Measurements from ENCODE around the gene HDC. TPM values are rescaled to one million over a fixed set of nuclear protein-coding genes. Genes with fewer than 3 reads are reported as not detected.

The HDC gene
- total RNA-seq, 1 donor from 2014 or later: not detected

GRCh38 chr15:50244959-50245624, 20.4 kb downstream of the HDC start:
- H3K36me3 Mint-ChIP-seq (ENCODE audit: unreplicated experiment): no peaks in the 10 kb centered on the region
- H3K27me3 Mint-ChIP-seq (ENCODE audit: unreplicated experiment): peaks cover 2% of the 10 kb centered on the region
- no peaks in the 10 kb centered on the region for H3K9me3 Mint-ChIP-seq (ENCODE audit: unreplicated experiment)
- DNase-seq (ENCODE audit: extremely low spot score, unreplicated experiment): no peak
- TF ChIP-seq CTCF (IDR thresholded peaks at IDR 0.05): no peak
- no peak overlapping the region for H3K27ac Mint-ChIP-seq (ENCODE audit: unreplicated experiment)
- no peaks in the 10 kb centered on the region for H3K4me1 Mint-ChIP-seq (ENCODE audit: unreplicated experiment)
- H3K4me3 Mint-ChIP-seq (ENCODE audit: unreplicated experiment): no peak overlapping the region

- Mint-ChIP-seq H3K4me3 (ENCODE audit: unreplicated experiment) (no peak overlapping the region), H3K27me3 (ENCODE audit: unreplicated experiment) (no peaks in the 10 kb centered on the region), H3K36me3 (ENCODE audit: unreplicated experiment) (no peaks in the 10 kb centered on the region), H3K27ac (ENCODE audit: unreplicated experiment) (no peak overlapping the region), H3K9me3 (ENCODE audit: unreplicated experiment) (no peaks in the 10 kb centered on the region), H3K4me1 (ENCODE audit: unreplicated experiment) (no peaks in the 10 kb centered on the region)
- DNase-seq (ENCODE audit: extremely low spot score, unreplicated experiment): no peak
- TF ChIP-seq CTCF (IDR thresholded peaks at IDR 0.05): no peak
Observed at GRCh38 chr15:50244153-50244552, 21.4 kb downstream of the HDC start.

- Mint-ChIP-seq H3K9me3 (ENCODE audit: unreplicated experiment) (no peaks in the 10 kb centered on the region), H3K4me1 (ENCODE audit: unreplicated experiment) (no peaks in the 10 kb centered on the region), H3K36me3 (ENCODE audit: unreplicated experiment) (no peaks in the 10 kb centered on the region), H3K4me3 (ENCODE audit: unreplicated experiment) (no peak overlapping the region), H3K27ac (ENCODE audit: unreplicated experiment) (no peak overlapping the region), H3K27me3 (ENCODE audit: unreplicated experiment) (no peaks in the 10 kb centered on the region)
- no peak for DNase-seq (ENCODE audit: extremely low spot score, unreplicated experiment)
- TF ChIP-seq CTCF (IDR thresholded peaks at IDR 0.05): no peak
Observed at GRCh38 chr15:50241684-50242450, 23.7 kb downstream of the HDC start.

GRCh38 chr15:50238255-50238654, 27.3 kb downstream of the HDC start:
- H3K27ac Mint-ChIP-seq (ENCODE audit: unreplicated experiment): no peak overlapping the region
- TF ChIP-seq CTCF (IDR thresholded peaks at IDR 0.05): no peak

GRCh38 chr15:50236433-50236832, 29.1 kb downstream of the HDC start:
- Mint-ChIP-seq H3K9me3 (ENCODE audit: unreplicated experiment) (no peaks in the 10 kb centered on the region), H3K36me3 (ENCODE audit: unreplicated experiment) (no peaks in the 10 kb centered on the region), H3K27me3 (ENCODE audit: unreplicated experiment) (no peaks in the 10 kb centered on the region), H3K27ac (ENCODE audit: unreplicated experiment) (no peak overlapping the region), H3K4me1 (ENCODE audit: unreplicated experiment) (no peaks in the 10 kb centered on the region), H3K4me3 (ENCODE audit: unreplicated experiment) (no peak overlapping the region)
- TF ChIP-seq CTCF (IDR thresholded peaks at IDR 0.05): no peak
- DNase-seq (ENCODE audit: extremely low spot score, unreplicated experiment): no peak

More at GRCh38 chr15:50238255-50238654, 27.3 kb downstream of the HDC start:
- Mint-ChIP-seq H3K4me3 (ENCODE audit: unreplicated experiment) (no peak overlapping the region), H3K27me3 (ENCODE audit: unreplicated experiment) (no peaks in the 10 kb centered on the region), H3K4me1 (ENCODE audit: unreplicated experiment) (no peaks in the 10 kb centered on the region), H3K36me3 (ENCODE audit: unreplicated experiment) (no peaks in the 10 kb centered on the region), H3K9me3 (ENCODE audit: unreplicated experiment) (no peaks in the 10 kb centered on the region)
- DNase-seq (ENCODE audit: extremely low spot score, unreplicated experiment): no peak

Measured in osteocyte (in vitro differentiated cells).